ENCODE results near the gene GOLIM4.
"Not testable (repeated sequence)": the region's sequence is repeated elsewhere in the genome, so short reads cannot be mapped to it uniquely, and the experiment has no call there.

GOLIM4 gene

GRCh38 chr3:168095611-168096209, at the start of gene GOLIM4:
GOLIM4 (minus strand) TSS chr3:168095924; CDS start chr3:168095285, 639 bp downstream.
- intact Hi-C loops (cut with DNase I), result loop anchor here (2.0 kb wide), 1 partner anchor 69 kb away; no protein-coding TSS in a partner anchor

GRCh38 chr3:168141405-168141998, 45.8 kb upstream of the GOLIM4 start:
- intact Hi-C loops (cut with DNase I), result no loop called here

More at GRCh38 chr3:168095611-168096209, at the start of gene GOLIM4:
- peak; percentile 88 to 99 (median 94) for DNase-seq

GRCh38 chr3:168139947-168140346, 44.2 kb upstream of the GOLIM4 start:
- DNase-seq, result no peak
- intact Hi-C loops (cut with DNase I), result no loop called here

More at GRCh38 chr3:168141405-168141998, 45.8 kb upstream of the GOLIM4 start:
- no peak for DNase-seq

GRCh38 chr3:168138421-168138820, 42.7 kb upstream of the GOLIM4 start:
- intact Hi-C loops (cut with DNase I), result no loop called here
- DNase-seq, result no peak

- DNase-seq, result no peak
- intact Hi-C loops (cut with DNase I), result no loop called here
These were observed 39.2 kb upstream of the GOLIM4 start for GRCh38 chr3:168134931-168135330.

GRCh38 chr3:168130250-168130649, 34.5 kb upstream of the GOLIM4 start:
- intact Hi-C loops (cut with DNase I); DNase-seq: not testable (repeated sequence)

- intact Hi-C loops (cut with DNase I); DNase-seq: not testable (repeated sequence)
These were observed 32.7 kb upstream of the GOLIM4 start for GRCh38 chr3:168128463-168128862.

GRCh38 chr3:168127466-168127865, 31.7 kb upstream of the GOLIM4 start:
- intact Hi-C loops (cut with DNase I), result no loop called here
- no peak for DNase-seq

- intact Hi-C loops (cut with DNase I), result no loop called here
- no peak for DNase-seq
These were observed 29.1 kb upstream of the GOLIM4 start for GRCh38 chr3:168124791-168125190.

- intact Hi-C loops (cut with DNase I), result no loop called here
- DNase-seq, result no peak
These were observed 28.6 kb upstream of the GOLIM4 start for GRCh38 chr3:168124291-168124690.

GRCh38 chr3:168123201-168124176, 27.8 kb upstream of the GOLIM4 start:
- no peak for DNase-seq
- intact Hi-C loops (cut with DNase I), result no loop called here

GRCh38 chr3:168121184-168122017, 25.7 kb upstream of the GOLIM4 start:
- no peak for DNase-seq
- intact Hi-C loops (cut with DNase I), result no loop called here

- intact Hi-C loops (cut with DNase I), result no loop called here
- no peak for DNase-seq
These were observed 22.2 kb upstream of the GOLIM4 start for GRCh38 chr3:168117853-168118313.

- DNase-seq, result no peak
These were observed 21.3 kb upstream of the GOLIM4 start for GRCh38 chr3:168117059-168117458.

GRCh38 chr3:168116279-168116678, 20.6 kb upstream of the GOLIM4 start:
- DNase-seq, result peak in 2 of 10 donors; percentile 7 to 9

More at GRCh38 chr3:168117059-168117458, 21.3 kb upstream of the GOLIM4 start:
- intact Hi-C loops (cut with DNase I), result no loop called here

GRCh38 chr3:168113848-168114247, 18.1 kb upstream of the GOLIM4 start:
- no peak for DNase-seq

More at GRCh38 chr3:168116279-168116678, 20.6 kb upstream of the GOLIM4 start:
- intact Hi-C loops (cut with DNase I), result no loop called here

GRCh38 chr3:168112894-168113293, 17.2 kb upstream of the GOLIM4 start:
- DNase-seq, result no peak
- intact Hi-C loops (cut with DNase I), result no loop called here

More at GRCh38 chr3:168113848-168114247, 18.1 kb upstream of the GOLIM4 start:
- intact Hi-C loops (cut with DNase I), result no loop called here

- intact Hi-C loops (cut with DNase I), result no loop called here
- no peak for DNase-seq
These were observed 8.6 kb upstream of the GOLIM4 start for GRCh38 chr3:168104361-168104760.

GRCh38 chr3:168102735-168103410, 7.1 kb upstream of the GOLIM4 start:
- intact Hi-C loops (cut with DNase I), result no loop called here
- no peak for DNase-seq
